ENCODE measurements around the gene UGT3A2. TPM values are rescaled to one million over a fixed set of nuclear protein-coding genes. Genes with fewer than 3 reads are reported as not detected.
"Not testable (repeated sequence)": the region's sequence is repeated elsewhere in the genome, so short reads cannot be mapped to it uniquely, and the experiment has no call there.

UGT3A2 gene
- polyA plus RNA-seq, 3 donors = not detected

GRCh38 chr5:36035696-36036095 lies 31.0 kb downstream of the UGT3A2 start:
- H3K27ac ChIP-seq (ENCODE audit: low read depth in 1 of 2, low read length in 2 of 2) = no peak overlapping the region
- Mint-ChIP-seq H3K27me3 (ENCODE audit: low read depth in 3 of 3) (peaks cover 0 to 4% (median 0%) of the 10 kb centered on the region in 3 donors), H3K4me1 (no peaks in the 10 kb centered on the region), H3K9me3 (peaks cover 0 to 9% (median 1%) of the 10 kb centered on the region in 7 donors), H3K36me3 (no peaks in the 10 kb centered on the region), H3K27ac (no peak overlapping the region), H3K4me3 (no peak overlapping the region)
- no peaks in the 10 kb centered on the region for H3K36me3 ChIP-seq (replicated peaks in 1 of 2; ENCODE audit: control insufficient read depth in 1 of 2, insufficient read depth in 2 of 2, low read length in 2 of 2)
- H4K20me1 ChIP-seq (ENCODE audit: insufficient read depth, low read length) = no peaks in the 10 kb centered on the region
- TF ChIP-seq CTCF (IDR thresholded peaks at IDR 0.05) = no peak
- H2AFZ ChIP-seq (ENCODE audit: insufficient read depth, low read depth, low read length, poor library complexity, severe bottlenecking) = no peak overlapping the region
- intact Hi-C loops (cut with micrococcal nuclease) = no loop called here
- no peaks in the 10 kb centered on the region for H3K27me3 ChIP-seq (ENCODE audit: control insufficient read depth in 2 of 2, insufficient read depth in 2 of 2, low read length in 2 of 2)
- H3K9me3 ChIP-seq (replicated peaks in 1 of 2; ENCODE audit: control insufficient read depth in 1 of 2, insufficient read depth in 1 of 2, low read length in 2 of 2) = no peaks in the 10 kb centered on the region
- 96% methylated on average over 12 of the region's 13 CpGs for WGBS (ENCODE audit: insufficient coverage)
- no peaks in the 10 kb centered on the region for H3K4me1 ChIP-seq (ENCODE audit: control insufficient read depth in 1 of 2, insufficient read depth in 2 of 2, low read length in 2 of 2)
- no peak overlapping the region for H3K4me3 ChIP-seq (replicated peaks in 1 of 3; ENCODE audit: low read depth in 2 of 3, low read length in 3 of 3)
- no peak for DNase-seq
- no peak overlapping the region for H3K4me2 ChIP-seq (replicated peaks; ENCODE audit: extremely low read depth, low read length, poor library complexity, severe bottlenecking)
- no peak overlapping the region for H3K9ac ChIP-seq (ENCODE audit: insufficient read depth, low read length, poor library complexity, severe bottlenecking)
- H3K79me2 ChIP-seq (ENCODE audit: insufficient read depth, low read length) = no peaks in the 10 kb centered on the region

GRCh38 chr5:36034536-36035134 lies 32.0 kb downstream of the UGT3A2 start:
- H3K4me3 ChIP-seq (replicated peaks in 1 of 3; ENCODE audit: low read depth in 2 of 3, low read length in 3 of 3); H3K36me3 Mint-ChIP-seq; H2AFZ ChIP-seq (ENCODE audit: insufficient read depth, low read depth, low read length, poor library complexity, severe bottlenecking); H3K9me3 ChIP-seq (replicated peaks in 1 of 2; ENCODE audit: control insufficient read depth in 1 of 2, insufficient read depth in 1 of 2, low read length in 2 of 2); H3K4me3 Mint-ChIP-seq; H3K4me1 ChIP-seq (ENCODE audit: control insufficient read depth in 1 of 2, insufficient read depth in 2 of 2, low read length in 2 of 2); H4K20me1 ChIP-seq (ENCODE audit: insufficient read depth, low read length); H3K9ac ChIP-seq (ENCODE audit: insufficient read depth, low read length, poor library complexity, severe bottlenecking); DNase-seq; H3K4me1 Mint-ChIP-seq; H3K27me3 ChIP-seq (ENCODE audit: control insufficient read depth in 2 of 2, insufficient read depth in 2 of 2, low read length in 2 of 2); H3K27me3 Mint-ChIP-seq (ENCODE audit: low read depth in 3 of 3); H3K36me3 ChIP-seq (replicated peaks in 1 of 2; ENCODE audit: control insufficient read depth in 1 of 2, insufficient read depth in 2 of 2, low read length in 2 of 2); H3K27ac Mint-ChIP-seq; H3K79me2 ChIP-seq (ENCODE audit: insufficient read depth, low read length); H3K9me3 Mint-ChIP-seq; H3K4me2 ChIP-seq (replicated peaks; ENCODE audit: extremely low read depth, low read length, poor library complexity, severe bottlenecking); intact Hi-C loops (cut with micrococcal nuclease); H3K27ac ChIP-seq (ENCODE audit: low read depth in 1 of 2, low read length in 2 of 2): not testable (repeated sequence)
- WGBS (ENCODE audit: insufficient coverage) = no CpG with 5 or more reads among the region's 3 CpGs
